ENCODE results near the gene LRRC56.
A peak's percentile ranks its signal among the peaks of the same experiment; 100 is the strongest.
"Not testable (repeated sequence)": the region's sequence is repeated elsewhere in the genome, so short reads cannot be mapped to it uniquely, and the experiment has no call there.

Gene LRRC56

DNA sequence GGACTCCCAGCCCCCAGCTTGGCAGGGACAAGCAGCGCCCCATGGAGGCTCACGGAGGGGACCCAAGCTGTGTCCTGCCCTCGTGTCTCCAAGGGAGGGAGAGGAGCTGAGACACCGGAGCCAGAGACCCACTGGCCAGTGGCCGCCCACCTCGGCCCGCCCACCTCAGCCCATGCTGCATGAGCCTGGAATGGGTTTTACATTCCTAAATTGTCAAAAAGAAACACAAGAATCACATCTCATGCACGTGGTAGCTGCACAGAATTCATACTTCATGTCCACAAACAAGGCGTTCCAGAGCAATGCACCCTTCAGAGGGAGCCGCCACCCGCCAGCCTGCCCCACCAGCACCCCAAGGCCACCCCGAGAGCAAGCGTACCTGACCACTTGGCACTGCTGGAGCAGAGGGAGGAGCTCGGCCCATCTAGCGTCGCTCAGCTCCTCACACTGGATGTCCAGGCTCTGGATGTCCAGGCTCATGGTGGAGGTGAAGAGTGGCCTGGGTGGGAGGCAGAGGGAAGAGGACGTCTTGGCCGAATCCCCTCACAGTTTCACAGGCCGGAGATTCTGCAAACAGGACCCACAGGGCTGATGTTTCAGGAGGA, 35.5 kb upstream of the LRRC56 start:
- DNase-seq (ENCODE audit: low read depth): no peak

DNA sequence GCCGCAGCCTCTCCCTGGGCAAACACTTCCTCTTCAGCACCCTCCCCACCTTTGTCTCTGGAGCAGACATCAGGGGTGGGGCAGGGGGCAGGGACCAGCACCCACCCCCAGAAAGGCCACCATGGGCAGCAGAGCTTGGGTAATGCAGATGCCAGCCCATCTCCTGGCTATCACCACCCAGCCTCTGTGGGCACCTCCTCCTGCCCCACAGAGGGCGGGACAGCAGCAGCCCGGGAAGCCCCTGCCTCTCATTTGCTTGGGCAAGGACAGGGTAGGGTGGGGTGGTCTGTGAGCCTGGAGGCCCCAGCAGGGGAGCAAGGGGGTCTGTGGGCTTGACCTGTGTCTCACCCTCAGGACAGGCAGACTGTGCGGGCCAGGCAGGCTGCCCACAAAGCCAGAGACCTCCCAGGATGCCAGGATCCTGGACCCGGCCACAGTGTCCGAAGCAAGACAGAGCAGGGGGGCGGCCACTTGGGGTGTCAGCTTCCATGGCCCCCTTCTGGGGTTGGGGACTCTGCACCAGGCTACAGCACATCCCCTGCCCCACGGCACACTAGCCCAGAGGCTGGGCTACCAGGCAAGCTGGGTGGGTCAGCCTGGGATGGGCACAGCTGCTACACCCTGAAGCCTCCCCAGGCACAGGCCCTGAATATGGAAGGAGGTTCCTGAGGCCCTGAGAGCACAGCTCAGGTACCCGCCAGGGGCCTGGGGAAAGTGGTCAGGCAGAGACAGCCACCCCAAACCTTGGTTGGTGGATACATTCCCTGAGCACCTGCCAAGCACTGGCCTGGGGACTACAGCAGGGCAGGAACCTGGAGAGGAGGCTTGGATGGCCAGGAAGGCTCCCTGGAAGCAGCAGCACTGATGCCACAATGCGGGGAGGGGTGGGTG, 34.8 kb upstream of the LRRC56 start:
- DNase-seq (ENCODE audit: low read depth): no peak

DNA sequence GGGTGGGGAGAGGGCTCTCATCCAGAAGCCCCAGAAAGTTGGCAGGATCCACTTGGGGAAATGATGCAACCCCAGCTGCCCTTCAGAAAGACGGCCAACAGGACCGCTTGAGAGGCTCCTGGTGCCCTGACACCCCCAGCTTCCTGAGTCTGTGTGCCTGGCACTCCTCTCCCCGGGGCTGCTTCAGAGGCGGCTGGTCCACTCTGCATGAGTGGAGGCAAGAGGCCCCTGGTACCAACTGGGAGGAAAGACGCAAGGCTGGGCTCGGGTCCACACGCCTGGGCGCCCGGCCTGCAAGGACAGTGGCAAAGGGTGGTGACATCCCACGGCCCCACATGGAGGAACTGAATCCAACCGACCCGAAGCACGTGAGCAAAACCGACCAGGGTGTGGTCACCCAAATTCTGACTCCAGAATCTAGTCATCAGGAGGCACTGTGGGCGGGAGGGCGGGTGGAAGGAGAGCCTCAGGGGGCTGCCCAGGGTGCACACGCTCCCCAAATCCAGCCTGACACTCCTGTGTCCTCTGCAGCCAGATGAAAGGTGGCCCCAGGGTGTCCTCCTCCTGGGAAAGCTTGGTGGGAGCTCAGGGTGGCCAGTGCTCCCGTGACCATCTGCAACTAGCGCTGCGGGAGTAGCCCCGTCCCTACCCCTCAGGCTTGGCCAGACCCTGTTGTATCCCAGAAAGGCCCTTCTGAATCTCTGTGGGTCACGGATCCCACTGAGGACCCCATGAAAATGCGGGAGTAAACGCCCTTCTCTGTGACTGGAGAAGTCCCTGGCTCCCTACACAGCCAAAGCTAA, 33.9 kb upstream of the LRRC56 start:
- no peak for DNase-seq (ENCODE audit: low read depth)

DNA sequence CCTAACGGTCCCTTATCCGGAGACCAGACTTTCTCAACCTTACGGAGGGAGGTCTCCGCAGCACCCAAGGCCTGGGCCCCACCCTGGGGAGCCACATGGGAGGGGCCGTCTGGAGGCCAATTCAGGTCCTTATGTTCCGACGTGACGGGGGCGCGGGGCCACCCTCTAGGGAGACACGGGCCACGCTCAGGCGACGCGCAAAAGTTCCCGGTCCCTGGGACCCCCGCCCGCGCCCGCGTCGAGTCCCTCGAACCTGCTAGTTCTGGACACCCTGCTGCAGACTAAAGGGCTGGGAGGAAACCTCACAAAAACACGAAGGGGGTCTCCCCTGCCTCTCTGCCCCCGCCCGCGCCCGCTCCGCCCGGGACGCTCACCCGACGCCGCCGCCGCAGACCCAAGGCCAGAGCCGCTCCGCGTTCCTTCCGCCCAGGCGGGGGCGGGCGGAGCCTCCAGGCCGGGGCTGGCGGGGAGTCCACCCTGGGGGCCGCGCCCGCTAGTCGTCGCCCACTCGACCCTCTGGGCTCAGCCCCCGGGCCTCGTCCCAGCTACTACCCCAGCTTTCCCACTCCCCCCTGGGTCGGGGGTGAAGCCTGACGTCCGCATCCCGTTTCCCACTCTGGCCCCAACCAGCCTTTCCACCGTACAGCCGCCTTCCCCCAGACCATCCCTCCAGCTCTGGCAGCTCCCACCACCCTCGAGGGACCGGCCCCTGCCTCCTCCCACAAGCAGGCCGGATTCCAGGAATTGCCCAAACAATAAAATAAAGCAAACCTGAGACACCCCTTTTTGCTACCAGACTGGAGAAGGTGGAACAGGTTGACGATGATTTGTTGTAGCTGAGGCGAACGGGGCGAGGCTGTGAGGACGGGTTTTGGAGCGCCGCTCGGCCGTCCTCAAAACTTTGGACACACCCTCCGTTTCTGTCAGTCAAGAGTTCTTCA, 33.0 kb upstream of the LRRC56 start:
- DNase-seq (ENCODE audit: low read depth): no peak

DNA sequence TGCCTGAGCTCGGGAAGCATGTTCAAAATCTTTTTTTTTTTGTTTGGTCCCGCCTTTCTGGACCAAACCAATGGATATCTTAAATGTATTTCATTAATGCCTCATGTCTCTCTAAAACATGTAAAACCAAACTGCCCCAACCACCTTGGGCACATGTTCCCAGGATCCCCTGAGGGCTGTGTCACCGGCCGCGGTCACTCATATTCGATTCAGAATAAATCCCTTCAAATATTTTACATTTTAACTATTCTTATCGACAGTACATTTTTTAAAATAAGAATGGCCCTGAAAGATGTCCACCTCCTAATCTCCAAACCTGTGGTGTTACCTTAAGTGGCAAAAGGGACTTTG, 32.4 kb upstream of the LRRC56 start:
- no peak for DNase-seq (ENCODE audit: low read depth)

DNA sequence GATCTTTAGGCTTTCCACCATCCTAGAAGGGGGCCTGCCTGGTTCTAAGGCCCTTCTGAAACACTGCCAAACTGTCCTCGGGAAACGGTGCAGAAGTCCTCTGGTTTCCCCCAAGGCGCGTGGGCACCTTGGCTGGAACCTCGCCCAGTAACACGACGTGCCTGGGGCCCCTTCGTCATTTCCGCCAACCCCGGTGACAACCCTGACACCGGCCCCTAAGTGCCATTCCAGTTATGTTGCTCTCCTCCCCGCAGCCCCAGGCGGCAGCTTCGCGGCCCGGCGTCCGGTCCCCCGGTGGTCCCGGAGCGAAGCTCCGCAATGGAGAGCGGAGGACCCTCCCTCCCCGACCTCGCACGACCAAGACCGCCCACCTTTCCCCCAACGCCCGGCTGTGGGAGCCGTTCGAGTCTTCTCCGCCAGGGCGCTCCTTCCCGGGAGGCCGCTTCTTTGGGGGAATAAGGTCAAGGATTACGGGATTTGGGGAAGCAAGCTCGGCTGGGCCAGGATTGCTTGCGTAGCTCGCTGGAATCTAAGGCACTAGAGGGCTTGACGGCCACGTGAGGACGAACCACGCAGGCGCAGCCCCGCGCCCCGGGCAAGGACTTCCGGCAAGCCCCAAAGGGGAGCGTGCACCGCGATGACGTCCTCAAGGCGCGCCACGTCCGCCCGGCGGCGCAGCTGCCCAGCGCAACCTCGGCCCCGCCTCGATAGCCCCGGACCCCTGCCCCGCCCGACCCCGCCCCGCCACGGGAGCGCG, 30.9 kb upstream of the LRRC56 start:
- peak; percentile 77 for DNase-seq (ENCODE audit: low read depth)

DNA sequence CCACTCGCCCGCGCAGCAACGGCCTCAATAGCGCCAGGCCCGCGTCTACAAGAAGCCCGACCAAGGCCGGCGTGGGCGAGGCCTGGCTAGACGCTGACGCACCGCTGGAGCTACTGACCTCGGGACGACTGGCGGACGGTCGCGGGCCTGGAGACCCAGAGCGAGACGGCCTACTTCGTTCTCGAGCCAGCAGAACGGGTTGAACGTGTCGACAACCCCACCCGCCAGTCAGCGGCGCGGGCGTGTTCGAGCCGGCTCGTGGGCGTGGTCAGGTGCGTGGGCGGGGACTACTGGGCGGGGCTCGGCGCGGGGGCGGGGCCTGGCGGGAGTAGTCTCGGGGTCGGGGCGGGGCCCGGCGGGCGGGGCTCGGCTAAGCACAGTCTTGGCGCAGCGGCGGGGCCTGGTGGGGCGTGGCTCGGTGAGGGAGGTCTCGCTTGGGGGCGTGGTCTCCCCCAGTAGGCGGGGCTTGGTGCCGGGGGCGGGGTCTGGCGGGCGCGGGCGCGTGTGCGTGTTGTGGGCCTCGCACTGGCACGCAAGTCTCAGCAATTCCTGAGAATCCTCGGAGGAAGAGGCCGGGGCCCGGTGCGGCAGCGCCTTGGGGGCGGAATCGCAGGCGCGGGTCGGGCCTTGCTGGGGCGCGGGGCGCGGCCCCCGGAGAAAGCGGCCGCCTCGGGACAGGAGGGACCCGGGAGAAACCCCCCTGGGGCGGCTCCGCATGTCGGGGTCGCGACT, 30.2 kb upstream of the LRRC56 start, which contains the start of gene RNH1:
TSS of gene RNH1 (minus strand) at position 248 of the 732 bp plus-strand sequence. CDS start 5,080 bp downstream, outside the sequence.
- peak; percentile 62 for DNase-seq (ENCODE audit: low read depth)

DNA sequence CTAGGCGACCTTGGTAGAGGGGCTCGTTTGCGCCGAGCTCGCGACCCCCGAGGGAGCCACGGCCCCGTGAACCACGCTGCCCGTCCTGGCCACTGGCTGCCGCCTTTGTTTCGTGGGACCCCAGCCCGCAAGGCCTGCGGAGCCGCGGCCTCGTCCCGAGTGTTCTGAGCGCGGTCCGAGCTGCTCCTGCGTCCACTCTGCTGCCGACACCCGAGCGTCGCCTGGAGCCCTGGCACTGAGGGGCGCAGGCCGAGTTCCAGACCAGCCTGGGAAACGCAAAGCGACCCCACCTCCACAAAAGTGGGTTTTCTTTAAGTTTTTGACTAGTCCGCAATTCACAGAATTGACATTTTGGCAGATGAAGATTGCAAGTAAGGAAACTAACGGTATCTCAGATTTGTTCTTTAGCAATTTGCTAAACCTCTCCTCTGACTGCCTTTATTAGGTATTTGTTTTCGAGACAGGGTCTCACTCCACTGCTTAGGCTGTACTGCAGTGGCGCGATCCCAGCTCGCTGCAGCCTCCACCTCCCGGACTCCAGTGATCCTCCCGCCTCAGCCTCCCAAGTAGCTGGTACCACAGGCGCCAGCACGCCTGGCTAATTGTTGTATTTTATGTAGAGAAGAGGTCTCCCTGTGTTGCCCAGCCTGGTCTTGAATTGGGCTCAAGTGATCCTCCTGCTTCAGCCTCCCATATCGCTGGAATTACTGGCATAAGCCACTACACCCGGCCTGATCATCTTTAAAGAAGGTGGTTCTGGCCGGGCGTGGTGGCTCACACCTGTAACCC, 29.4 kb upstream of the LRRC56 start:
- no peak for DNase-seq (ENCODE audit: low read depth)

DNA sequence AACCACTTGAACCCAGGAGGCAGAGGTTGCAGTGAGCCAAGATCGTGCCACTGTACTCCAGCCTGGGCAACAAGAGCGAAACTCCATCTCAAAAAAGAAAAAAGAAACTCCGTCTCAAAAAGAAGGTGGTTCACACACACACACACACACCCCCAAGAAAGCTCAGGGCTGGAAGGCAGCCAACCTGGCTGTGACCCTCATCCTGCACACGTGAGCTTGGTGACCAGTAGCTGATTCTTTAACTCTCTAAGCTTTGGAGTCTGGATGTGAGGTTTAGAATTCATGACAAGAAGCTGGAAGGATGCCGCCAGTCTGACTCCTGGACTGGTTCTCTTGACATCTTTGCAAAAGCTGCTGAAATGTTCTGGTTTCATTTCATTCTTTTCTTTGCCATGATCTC, 28.4 kb upstream of the LRRC56 start:
- DNase-seq (ENCODE audit: low read depth): no peak

DNA sequence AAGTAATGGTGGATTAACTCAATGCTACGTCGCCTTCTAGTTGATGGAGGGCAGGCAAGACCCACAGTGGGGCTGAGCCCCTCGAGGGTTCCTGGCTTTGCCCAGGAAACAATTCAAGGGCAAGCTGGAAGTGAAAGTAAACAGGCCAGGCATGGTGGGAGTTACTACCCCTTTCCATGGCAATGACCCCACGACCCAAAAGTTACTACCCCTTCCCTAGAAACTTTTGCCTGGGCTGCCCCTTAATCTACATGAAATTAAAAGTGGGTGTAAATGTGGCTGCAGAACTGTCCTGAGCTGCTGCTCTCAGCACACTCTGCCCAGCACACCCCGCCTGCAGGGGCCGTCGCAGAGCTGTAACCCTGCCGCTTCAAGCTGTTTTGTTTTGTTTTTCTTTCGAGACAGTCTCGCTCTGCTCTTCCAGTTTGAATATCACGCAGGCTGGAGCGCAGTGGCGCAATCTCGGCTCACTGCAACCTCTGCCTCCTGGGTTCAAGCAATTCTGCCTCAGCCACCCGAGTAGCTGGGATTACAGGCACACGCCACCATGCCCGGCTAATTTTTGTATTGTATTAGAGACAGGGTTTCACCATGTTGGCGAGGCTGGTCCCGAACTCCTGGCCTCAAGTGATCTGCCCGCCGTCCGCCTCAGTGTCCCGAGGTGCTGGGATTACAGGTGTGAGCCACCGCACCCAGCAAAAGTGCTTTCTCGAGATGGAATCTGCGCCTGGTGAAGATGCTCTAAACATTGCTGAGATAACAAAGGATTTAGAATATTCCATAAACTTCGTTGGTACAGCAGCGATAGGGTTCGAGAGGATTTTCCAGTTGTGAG, 24.3 kb upstream of the LRRC56 start:
- no peak for DNase-seq (ENCODE audit: low read depth)

DNA sequence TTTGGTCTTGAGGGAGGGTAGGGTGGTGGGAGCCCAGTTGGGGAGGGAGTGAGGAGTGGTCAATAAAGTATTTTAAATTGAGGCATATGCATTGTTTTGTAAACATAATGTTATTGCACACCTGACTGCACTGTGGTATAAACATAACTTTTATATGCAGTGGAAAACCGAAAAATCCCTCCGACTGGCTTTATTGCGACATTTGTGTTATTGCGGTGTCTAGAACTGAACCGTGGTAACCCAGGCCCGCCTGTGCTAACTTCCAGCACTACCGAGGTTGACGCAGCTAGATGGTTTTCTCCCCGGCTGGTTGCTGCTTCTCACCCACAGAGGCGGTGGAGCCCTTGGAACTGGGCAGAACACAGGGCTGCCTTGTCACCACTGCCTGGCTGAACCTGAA, 22.7 kb upstream of the LRRC56 start:
- no peak for DNase-seq (ENCODE audit: low read depth)

DNA sequence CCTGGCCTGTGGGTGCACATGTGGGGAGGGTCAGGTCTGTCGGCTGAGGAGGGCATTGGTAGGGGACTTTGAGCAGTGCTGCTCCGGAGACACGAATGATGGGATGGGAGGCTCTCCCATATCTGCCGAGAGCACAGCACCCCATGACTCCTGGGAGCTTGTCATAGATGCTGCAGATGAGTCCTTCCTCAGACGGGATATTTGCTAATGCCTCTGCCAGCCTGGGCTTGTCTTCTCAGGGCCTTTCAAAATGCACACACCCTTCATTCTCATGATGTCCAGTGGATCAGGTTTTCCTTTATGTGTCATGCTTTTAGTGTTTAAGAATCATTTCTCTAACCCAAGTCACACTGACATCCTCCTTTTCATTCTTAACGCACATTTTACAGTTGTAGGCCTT, 22.2 kb upstream of the LRRC56 start:
- no peak for DNase-seq (ENCODE audit: low read depth)

DNA sequence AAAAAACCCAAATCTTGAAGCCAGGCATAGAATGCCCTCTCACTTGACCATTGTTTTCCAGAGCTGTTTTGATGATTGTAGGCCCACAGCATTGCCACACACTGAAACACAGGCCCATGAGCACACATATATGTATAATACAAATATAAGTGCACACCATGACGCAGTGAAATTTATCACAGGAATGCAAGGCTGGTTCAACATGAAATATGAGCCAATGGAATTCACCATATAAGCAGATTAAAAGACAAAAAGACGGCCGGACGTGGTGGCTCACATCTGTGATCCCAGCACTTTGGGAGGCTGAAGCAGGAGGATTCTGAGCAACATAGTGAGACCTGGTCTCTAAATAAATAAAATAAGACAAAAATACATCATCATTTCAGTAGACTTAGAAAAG, 20.9 kb upstream of the LRRC56 start:
- no peak for DNase-seq (ENCODE audit: low read depth)

DNA sequence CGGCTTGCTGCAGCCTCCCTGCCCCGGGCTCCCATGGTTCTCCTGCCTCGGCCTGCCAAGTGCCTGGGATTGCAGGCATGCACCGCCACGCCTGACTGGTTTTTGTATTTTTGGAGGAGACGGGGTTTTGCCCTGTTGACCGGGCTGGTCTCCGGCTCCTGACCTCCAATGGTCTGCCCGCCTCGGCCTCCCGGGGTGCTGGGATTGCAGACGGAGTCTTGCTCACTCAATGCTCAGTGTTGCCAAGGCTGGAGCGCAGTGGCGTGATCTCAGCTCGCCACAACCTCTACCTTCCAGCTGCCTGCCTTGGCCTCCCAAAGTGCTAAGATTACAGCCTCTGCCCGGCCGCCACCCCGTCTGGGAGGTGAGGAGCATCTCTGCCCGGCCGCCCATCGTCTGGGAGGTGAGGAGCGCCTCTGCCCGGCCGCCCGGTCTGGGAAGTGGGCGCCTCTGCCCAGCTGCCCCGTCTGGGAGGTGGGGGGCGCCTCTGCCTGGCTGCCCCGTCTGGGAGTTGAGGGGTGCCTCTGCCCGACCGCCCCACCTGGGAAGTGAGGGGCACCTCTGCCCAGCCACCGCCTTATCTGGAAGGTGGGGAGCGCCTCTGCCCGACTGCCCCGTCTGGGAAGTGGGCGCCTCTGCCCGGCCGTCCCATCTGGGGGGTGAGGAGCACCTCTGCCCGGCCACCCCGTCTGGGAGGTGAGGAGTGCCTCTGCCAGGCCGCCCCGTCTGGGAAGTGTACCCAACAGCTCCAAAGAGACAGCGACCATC, 20.2 kb upstream of the LRRC56 start:
- DNase-seq (ENCODE audit: low read depth): not testable (repeated sequence)

DNA sequence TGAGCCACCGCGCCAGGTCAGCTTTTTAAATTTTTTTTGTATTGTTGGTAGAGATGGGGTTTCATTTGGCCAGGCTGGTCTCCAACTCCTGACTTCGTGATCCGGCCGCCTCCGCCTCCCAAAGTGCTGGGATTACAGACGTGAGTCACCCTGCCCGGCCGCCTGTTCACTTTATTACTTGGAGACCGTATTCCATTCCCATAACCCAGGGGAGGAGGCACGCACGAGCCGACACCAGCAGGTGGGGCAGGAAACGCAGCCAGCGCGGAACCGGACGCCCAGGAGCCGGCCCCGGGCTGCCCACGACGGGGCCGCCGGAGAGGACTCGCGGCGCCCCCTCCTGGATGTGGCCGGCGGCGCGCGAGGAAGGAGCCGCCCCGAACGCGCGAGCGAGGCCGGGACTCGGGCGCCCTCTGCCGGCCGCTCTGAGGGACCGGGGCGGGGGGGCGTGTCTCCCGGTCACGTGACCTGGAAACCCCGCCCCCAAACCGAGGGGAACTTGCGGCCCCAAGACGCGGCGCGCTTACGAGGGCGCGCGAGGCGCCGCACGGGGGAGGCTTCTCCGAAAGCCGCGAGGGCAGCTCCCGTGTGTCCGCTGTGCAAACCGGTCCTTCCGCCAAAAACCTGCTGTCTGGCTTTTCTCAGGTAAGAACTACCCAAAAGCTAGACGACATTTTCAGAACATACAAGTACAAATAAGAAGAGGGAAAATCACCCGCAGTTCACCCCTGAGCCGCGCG, 18.7 kb upstream of the LRRC56 start:
- DNase-seq (ENCODE audit: low read depth): peak; percentile 69

DNA sequence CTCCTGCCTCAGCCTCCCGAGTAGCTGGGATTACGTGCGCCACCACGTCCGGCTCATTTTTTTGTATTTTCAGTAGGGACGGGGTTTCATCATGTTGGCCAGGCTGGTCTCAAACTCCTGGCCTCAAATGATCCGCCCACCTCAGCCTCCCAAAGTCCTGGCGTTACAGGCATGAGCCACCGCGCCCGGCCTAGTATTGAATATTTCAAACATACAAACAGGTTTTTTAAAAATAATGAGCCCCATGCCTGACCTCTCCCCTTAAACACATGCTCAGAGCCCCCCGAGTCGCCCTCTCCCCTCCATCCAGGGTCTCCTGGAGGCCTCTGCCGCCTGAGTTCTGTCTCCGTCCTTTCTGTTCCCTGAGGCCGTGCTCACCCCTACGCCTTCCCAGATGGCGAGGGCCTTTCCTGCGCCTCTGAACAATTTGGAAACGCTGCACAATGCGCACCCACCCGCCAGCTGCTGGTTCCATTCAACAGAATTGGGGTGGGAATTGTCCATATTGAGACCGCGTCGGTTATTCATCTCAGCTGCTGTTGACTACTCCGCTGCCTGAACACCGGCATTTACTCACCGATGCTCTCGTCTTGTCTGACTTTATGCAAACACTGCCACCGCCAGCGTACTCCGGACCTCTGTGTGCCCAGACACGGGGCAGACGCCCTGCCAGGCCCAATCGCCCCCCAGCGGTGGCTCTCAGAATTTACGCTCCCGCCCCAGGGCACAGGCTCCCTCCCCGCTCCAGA, 16.7 kb upstream of the LRRC56 start:
- no peak for DNase-seq (ENCODE audit: low read depth)

Data from CMK (cell line).